Tibial nerve (tissue), 4 donors: Measurements from ENCODE around the gene MRPL33.

ENCODE experiments used
- EP300 ChIP-seq, 2 donors: sonication (generic); formaldehyde crosslinking; IDR thresholded peaks; one replicate each; pipeline ENCODE4 v1.6.1; 2017; ENCODE audit warnings: antibody characterized with exemption in 2 of 2, mild to moderate bottlenecking in 1 of 2
- POLR2A ChIP-seq, 2 donors: fragments of 450-650 bp; IDR thresholded peaks; one replicate each; pipeline ENCODE4 v1.6.1; 2017; ENCODE audit warnings: antibody characterized with exemption in 2 of 2, mild to moderate bottlenecking in 2 of 2, moderate library complexity in 2 of 2
- TF ChIP-seq, protein P1 (sequence below), 5 experiments: fragments of 200-600 bp in 3 of 5; fragments of 450-650 bp in 2 of 5; sonication (generic) in 3 of 5; IDR thresholded peaks; one replicate each; pipeline ENCODE4 v1.5.1; 2016 to 2019; ENCODE audit warnings: antibody characterized with exemption in 5 of 5, mild to moderate bottlenecking in 3 of 5, moderate library complexity in 2 of 5

DNA sequence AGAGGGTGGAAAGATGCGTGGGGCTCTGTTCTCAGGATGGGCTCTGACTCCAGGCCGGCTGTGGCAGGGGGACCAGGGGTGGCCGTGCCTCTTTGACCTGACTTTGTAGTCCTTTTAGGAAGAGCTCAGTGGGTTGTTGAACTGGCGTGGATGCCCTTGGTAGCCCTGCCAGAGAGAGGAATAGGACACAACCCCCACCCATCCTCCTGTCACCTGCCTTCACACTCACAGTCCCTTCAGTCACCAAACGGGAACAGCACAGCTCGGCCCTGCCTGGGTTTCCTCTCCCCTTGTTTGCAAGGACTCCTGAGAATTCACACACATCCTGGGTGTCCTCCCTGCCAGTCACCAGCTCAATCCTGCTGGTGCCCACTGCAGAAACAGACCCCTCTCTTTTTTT lies 20.1 kb upstream of the MRPL33 start:
- TF ChIP-seq, protein P1, sequence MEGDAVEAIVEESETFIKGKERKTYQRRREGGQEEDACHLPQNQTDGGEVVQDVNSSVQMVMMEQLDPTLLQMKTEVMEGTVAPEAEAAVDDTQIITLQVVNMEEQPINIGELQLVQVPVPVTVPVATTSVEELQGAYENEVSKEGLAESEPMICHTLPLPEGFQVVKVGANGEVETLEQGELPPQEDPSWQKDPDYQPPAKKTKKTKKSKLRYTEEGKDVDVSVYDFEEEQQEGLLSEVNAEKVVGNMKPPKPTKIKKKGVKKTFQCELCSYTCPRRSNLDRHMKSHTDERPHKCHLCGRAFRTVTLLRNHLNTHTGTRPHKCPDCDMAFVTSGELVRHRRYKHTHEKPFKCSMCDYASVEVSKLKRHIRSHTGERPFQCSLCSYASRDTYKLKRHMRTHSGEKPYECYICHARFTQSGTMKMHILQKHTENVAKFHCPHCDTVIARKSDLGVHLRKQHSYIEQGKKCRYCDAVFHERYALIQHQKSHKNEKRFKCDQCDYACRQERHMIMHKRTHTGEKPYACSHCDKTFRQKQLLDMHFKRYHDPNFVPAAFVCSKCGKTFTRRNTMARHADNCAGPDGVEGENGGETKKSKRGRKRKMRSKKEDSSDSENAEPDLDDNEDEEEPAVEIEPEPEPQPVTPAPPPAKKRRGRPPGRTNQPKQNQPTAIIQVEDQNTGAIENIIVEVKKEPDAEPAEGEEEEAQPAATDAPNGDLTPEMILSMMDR (IDR thresholded peaks at IDR 0.05), result no peak
- TF ChIP-seq POLR2A (IDR thresholded peaks at IDR 0.05), result no peak
- TF ChIP-seq EP300 (IDR thresholded peaks at IDR 0.05), result no peak
